HEK293 (cell line): ENCODE results near the gene PDGFC.

Source experiments
- CTCF ChIA-PET: fragments of 350-600 bp; formaldehyde crosslinking; extraction: SDS; loops from one replicate; lab custom pipeline; 2021; ENCODE audit warnings: antibody characterized with exemption; lab: Yijun Ruan, JAX
- POLR2A ChIA-PET: fragments of 300-600 bp; formaldehyde crosslinking; extraction: SDS; loops from one replicate; lab custom pipeline; 2020; ENCODE audit warnings: antibody characterized with exemption, inconsistent platforms; lab: Yijun Ruan, JAX
- H3K27ac ChIP-seq: fragments of 200-500 bp; sonication (Bioruptor generic); 2 replicates; pipeline ENCODE4 v1.5.1; 2014; ENCODE audit warnings: low read depth, low read length, control low read depth, inconsistent platforms; ENCODE audit errors: extremely low read depth
- H3K36me3 ChIP-seq, 2 experiments: fragments of 200-500 bp in 1 of 2; sonication (Bioruptor generic) in 1 of 2; 1 replicate in 1 of 2; 2 replicates in 1 of 2; pipeline ENCODE4 v1.5.1; 2014 to 2017; ENCODE audit warnings: inconsistent platforms in 2 of 2, low read length in 2 of 2; ENCODE audit not compliant: control insufficient read depth in 2 of 2, insufficient read depth in 1 of 2
- H3K4me1 ChIP-seq: fragments of 200-500 bp; sonication (Bioruptor generic); 2 replicates; pipeline ENCODE4 v1.5.1; 2014; ENCODE audit warnings: mild to moderate bottlenecking, low read length, inconsistent platforms; ENCODE audit not compliant: control insufficient read depth, insufficient read depth
- H3K4me3 ChIP-seq: 2 replicates; pipeline ENCODE4 v1.5.1; 2011; ENCODE audit warnings: low read depth, mild to moderate bottlenecking, control low read depth, low read length, moderate library complexity
- H3K9me3 ChIP-seq: fragments of 200-500 bp; sonication (Bioruptor generic); 2 replicates; pipeline ENCODE4 v1.5.1; 2014; ENCODE audit warnings: low read depth, low read length, inconsistent platforms; ENCODE audit not compliant: control insufficient read depth, insufficient read depth
- GLI2 ChIP-seq: fragments of 450-650 bp; formaldehyde crosslinking; IDR thresholded peaks from 2 replicates; pipeline ENCODE4; 2017; ENCODE audit warnings: missing biosample characterization, missing genetic modification characterization, low read depth, borderline replicate concordance
- HOXC10 ChIP-seq: sonication (generic); formaldehyde crosslinking; IDR thresholded peaks from 2 replicates; pipeline ENCODE4 v1.8.1; 2023; ENCODE audit warnings: mild to moderate bottlenecking, missing genetic modification reagents
- KLF1 ChIP-seq: fragments of 450-650 bp; formaldehyde crosslinking; IDR thresholded peaks from 2 replicates; pipeline ENCODE4 v1.5.1; 2016; ENCODE audit warnings: missing biosample characterization, missing genetic modification characterization
- KLF10 ChIP-seq: fragments of 450-650 bp; IDR thresholded peaks from 2 replicates; pipeline ENCODE4 v1.5.1; 2018; ENCODE audit warnings: missing biosample characterization, mild to moderate bottlenecking, missing genetic modification characterization
- OSR2 ChIP-seq: fragments of 450-650 bp; formaldehyde crosslinking; IDR thresholded peaks from 2 replicates; pipeline ENCODE4 v1.5.1; 2016; ENCODE audit warnings: missing biosample characterization, missing genetic modification characterization
- SCRT2 ChIP-seq: fragments of 450-650 bp; formaldehyde crosslinking; IDR thresholded peaks from 2 replicates; pipeline ENCODE4 v1.5.1; 2016; ENCODE audit warnings: missing biosample characterization, missing genetic modification characterization
- SP2 ChIP-seq: fragments of 450-650 bp; formaldehyde crosslinking; IDR thresholded peaks from 2 replicates; pipeline ENCODE4 v1.5.1; 2016; ENCODE audit warnings: missing biosample characterization, missing genetic modification characterization
- SP7 ChIP-seq: fragments of 450-650 bp; formaldehyde crosslinking; IDR thresholded peaks from 2 replicates; pipeline ENCODE4 v1.5.1; 2016; ENCODE audit warnings: missing biosample characterization, missing genetic modification characterization
- ZBTB17 ChIP-seq: fragments of 450-650 bp; formaldehyde crosslinking; IDR thresholded peaks from 2 replicates; pipeline ENCODE4 v1.5.1; 2016; ENCODE audit warnings: missing biosample characterization, missing genetic modification characterization
- ZEB2 ChIP-seq: fragments of 450-650 bp; formaldehyde crosslinking; IDR thresholded peaks from 2 replicates; pipeline ENCODE4 v1.5.1; 2016; ENCODE audit warnings: missing biosample characterization, missing genetic modification characterization
- ZFP41 ChIP-seq: fragments of 450-650 bp; formaldehyde crosslinking; IDR thresholded peaks from 2 replicates; pipeline ENCODE4 v1.5.1; 2016; ENCODE audit warnings: missing biosample characterization, missing genetic modification characterization, borderline replicate concordance
- ZNF132 ChIP-seq: fragments of 450-650 bp; formaldehyde crosslinking; IDR thresholded peaks from 2 replicates; pipeline ENCODE4 v1.5.1; 2017; ENCODE audit warnings: missing biosample characterization, missing genetic modification characterization, borderline replicate concordance
- ZNF146 ChIP-seq: fragments of 450-650 bp; formaldehyde crosslinking; IDR thresholded peaks from 2 replicates; pipeline ENCODE4 v1.5.1; 2016; ENCODE audit warnings: missing biosample characterization, missing genetic modification characterization
- ZNF202 ChIP-seq: fragments of 450-650 bp; formaldehyde crosslinking; IDR thresholded peaks from 2 replicates; pipeline ENCODE4 v1.5.1; 2016; ENCODE audit warnings: missing biosample characterization, missing genetic modification characterization, borderline replicate concordance
- ZNF433 ChIP-seq: fragments of 450-650 bp; formaldehyde crosslinking; IDR thresholded peaks from 2 replicates; pipeline ENCODE4 v1.5.1; 2016; ENCODE audit warnings: missing biosample characterization, missing genetic modification characterization, low read depth
- ZNF560 ChIP-seq: fragments of 450-650 bp; formaldehyde crosslinking; IDR thresholded peaks from 2 replicates; pipeline ENCODE4 v1.5.1; 2017; ENCODE audit warnings: missing biosample characterization, missing genetic modification characterization, borderline replicate concordance
- ZNF561 ChIP-seq: fragments of 450-650 bp; IDR thresholded peaks from 2 replicates; pipeline ENCODE4 v1.5.1; 2018; ENCODE audit warnings: missing biosample characterization, missing genetic modification characterization, borderline replicate concordance
- ZNF629 ChIP-seq: fragments of 450-650 bp; formaldehyde crosslinking; IDR thresholded peaks from 2 replicates; pipeline ENCODE4 v1.5.1; 2017; ENCODE audit warnings: missing biosample characterization, missing genetic modification characterization
- ZNF660 ChIP-seq: fragments of 450-650 bp; IDR thresholded peaks from 2 replicates; pipeline ENCODE4 v1.5.1; 2018; ENCODE audit warnings: missing biosample characterization, mild to moderate bottlenecking, missing genetic modification characterization
- ZNF670 ChIP-seq: fragments of 450-650 bp; formaldehyde crosslinking; IDR thresholded peaks from 2 replicates; pipeline ENCODE4 v1.5.1; 2016; ENCODE audit warnings: missing biosample characterization, missing genetic modification characterization, low read depth
- ZNF777 ChIP-seq: fragments of 450-650 bp; formaldehyde crosslinking; IDR thresholded peaks from 2 replicates; pipeline ENCODE4 v1.5.1; 2017; ENCODE audit warnings: missing biosample characterization, missing genetic modification characterization, borderline replicate concordance
- ZNF830 ChIP-seq: fragments of 450-650 bp; IDR thresholded peaks from 2 replicates; pipeline ENCODE4 v1.5.0; 2018; ENCODE audit warnings: missing biosample characterization, missing genetic modification characterization, low read depth, mild to moderate bottlenecking, moderate library complexity
- TF ChIP-seq, protein P1 (sequence below): fragments of 450-650 bp; formaldehyde crosslinking; IDR thresholded peaks from 2 replicates; pipeline ENCODE4 v1.5.1; 2016; ENCODE audit warnings: missing biosample characterization, missing genetic modification characterization
- TF ChIP-seq, protein P2 (sequence below): fragments of 450-650 bp; formaldehyde crosslinking; IDR thresholded peaks from 2 replicates; pipeline ENCODE4 v1.5.1; 2016; ENCODE audit warnings: missing biosample characterization, missing genetic modification characterization, low read depth
- TF ChIP-seq, protein P3 (sequence below): fragments of 450-650 bp; formaldehyde crosslinking; IDR thresholded peaks from 2 replicates; pipeline ENCODE4; 2016; ENCODE audit warnings: missing biosample characterization, missing genetic modification characterization
- TF ChIP-seq, protein P4 (sequence below): fragments of 450-650 bp; formaldehyde crosslinking; IDR thresholded peaks from 2 replicates; pipeline ENCODE4 v1.5.1; 2016; ENCODE audit warnings: missing biosample characterization, missing genetic modification characterization
- TF ChIP-seq, protein P5 (sequence below): fragments of 450-650 bp; IDR thresholded peaks from 2 replicates; pipeline ENCODE4 v1.5.1; 2018; ENCODE audit warnings: missing biosample characterization, mild to moderate bottlenecking, missing genetic modification characterization

PDGFC gene

DNA sequence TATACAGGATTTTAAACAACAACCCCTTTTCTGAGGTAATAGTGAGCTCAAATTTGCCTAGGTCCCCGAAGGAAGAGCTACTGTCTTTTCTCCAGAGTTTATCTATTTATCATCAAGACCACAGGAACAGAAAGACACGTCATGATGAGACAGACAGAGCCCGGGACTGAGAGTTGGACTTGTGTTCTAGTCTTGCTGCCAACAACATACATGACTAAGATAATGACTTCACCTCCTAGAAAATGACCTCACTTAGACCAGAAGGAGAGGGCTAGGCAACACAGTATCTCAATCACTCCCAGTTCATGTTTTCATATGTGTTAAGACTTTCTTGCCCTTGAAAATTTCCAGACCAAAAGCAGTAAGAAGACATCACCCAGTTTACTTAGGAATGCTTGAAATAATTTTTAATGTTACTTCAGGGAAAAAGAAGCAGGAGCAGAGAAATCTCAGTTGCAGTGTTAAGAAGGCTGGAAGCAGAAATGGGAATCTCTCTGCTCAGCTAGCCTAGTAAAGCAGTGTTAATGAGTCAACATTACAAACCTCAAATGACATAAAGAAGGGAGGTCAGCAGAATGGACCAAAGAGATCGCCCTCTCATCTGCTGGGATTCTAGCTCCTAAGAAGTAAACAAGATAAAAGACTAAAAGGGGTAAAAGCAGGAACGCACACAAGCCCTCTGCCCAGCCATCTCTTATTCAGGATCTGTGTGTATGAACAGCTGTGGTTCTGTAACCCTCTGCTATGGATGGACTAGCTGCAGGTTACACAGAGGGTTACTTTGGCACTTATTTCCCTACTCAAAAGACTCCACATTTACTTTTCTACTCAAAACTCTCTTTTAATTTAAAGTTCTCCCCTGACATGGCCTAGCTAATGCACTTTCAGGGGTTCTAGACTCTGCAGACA lies 24.8 kb downstream of the PDGFC start (continued):
- TF ChIP-seq ZNF146 = peak; percentile 52
- peak; percentile 67; the same call in 1 of the 2 replicates for TF ChIP-seq ZEB2 (tag by site-specific recombination)
- TF ChIP-seq, protein P1, sequence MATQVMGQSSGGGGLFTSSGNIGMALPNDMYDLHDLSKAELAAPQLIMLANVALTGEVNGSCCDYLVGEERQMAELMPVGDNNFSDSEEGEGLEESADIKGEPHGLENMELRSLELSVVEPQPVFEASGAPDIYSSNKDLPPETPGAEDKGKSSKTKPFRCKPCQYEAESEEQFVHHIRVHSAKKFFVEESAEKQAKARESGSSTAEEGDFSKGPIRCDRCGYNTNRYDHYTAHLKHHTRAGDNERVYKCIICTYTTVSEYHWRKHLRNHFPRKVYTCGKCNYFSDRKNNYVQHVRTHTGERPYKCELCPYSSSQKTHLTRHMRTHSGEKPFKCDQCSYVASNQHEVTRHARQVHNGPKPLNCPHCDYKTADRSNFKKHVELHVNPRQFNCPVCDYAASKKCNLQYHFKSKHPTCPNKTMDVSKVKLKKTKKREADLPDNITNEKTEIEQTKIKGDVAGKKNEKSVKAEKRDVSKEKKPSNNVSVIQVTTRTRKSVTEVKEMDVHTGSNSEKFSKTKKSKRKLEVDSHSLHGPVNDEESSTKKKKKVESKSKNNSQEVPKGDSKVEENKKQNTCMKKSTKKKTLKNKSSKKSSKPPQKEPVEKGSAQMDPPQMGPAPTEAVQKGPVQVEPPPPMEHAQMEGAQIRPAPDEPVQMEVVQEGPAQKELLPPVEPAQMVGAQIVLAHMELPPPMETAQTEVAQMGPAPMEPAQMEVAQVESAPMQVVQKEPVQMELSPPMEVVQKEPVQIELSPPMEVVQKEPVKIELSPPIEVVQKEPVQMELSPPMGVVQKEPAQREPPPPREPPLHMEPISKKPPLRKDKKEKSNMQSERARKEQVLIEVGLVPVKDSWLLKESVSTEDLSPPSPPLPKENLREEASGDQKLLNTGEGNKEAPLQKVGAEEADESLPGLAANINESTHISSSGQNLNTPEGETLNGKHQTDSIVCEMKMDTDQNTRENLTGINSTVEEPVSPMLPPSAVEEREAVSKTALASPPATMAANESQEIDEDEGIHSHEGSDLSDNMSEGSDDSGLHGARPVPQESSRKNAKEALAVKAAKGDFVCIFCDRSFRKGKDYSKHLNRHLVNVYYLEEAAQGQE = no peak
- peak; percentile 52 for TF ChIP-seq SP7 (tag by site-specific recombination)
- no peak for TF ChIP-seq ZNF830 (tag by site-specific recombination)
- TF ChIP-seq, protein P2, sequence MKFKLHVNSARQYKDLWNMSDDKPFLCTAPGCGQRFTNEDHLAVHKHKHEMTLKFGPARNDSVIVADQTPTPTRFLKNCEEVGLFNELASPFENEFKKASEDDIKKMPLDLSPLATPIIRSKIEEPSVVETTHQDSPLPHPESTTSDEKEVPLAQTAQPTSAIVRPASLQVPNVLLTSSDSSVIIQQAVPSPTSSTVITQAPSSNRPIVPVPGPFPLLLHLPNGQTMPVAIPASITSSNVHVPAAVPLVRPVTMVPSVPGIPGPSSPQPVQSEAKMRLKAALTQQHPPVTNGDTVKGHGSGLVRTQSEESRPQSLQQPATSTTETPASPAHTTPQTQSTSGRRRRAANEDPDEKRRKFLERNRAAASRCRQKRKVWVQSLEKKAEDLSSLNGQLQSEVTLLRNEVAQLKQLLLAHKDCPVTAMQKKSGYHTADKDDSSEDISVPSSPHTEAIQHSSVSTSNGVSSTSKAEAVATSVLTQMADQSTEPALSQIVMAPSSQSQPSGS (tag by site-specific recombination) = peak; percentile 93
- TF ChIP-seq ZNF777 (tag by site-specific recombination) = no peak

DNA sequence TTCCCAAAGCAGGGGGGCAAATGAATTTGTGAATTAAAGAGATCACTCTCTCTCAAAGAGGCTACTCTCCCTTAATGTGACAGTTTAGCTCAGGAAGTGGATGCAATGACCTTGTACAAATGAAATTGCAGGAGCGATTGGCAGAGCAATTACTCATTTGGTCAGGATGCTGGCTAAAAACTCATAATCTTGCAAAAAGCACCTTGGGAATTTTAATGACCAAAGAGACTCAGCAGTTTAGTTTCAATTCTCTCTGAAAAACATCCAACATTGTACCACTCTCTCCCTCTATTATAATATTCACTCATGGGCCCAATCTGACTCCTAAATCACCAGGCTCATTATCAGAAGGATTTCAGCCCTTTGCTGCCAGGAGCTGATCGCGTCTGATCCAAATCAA lies 26.1 kb downstream of the PDGFC start:
- Histone ChIP-seq H3K36me3 (no peaks in the 10 kb centered on the region), H3K4me3 (no peak overlapping the region), H3K27ac (peak overlapping the region; percentile 13; the same call in 1 of the 2 replicates), H3K9me3 (no peaks in the 10 kb centered on the region), H3K4me1 (peaks cover 58% of the 10 kb centered on the region)
- ChIA-PET POLR2A (no interaction called here), CTCF (interaction anchor here (0.6 kb wide), 1 partner anchor 475 kb away, joined by 4 read pairs; no protein-coding TSS in a partner anchor)
- TF ChIP-seq HOXC10 (no peak), ZNF660 (no peak), ZNF629 (tag by site-specific recombination) (0 out of 2 replicates have a peak, but pooled peaks have one; percentile 18), SCRT2 (no peak), ZNF202 (tag by site-specific recombination) (no peak), KLF10 (tag by site-specific recombination) (no peak), SP2 (tag by site-specific recombination) (no peak), ZNF433 (no peak), GLI2 (no peak), KLF1 (tag by site-specific recombination) (no peak), ZNF132 (tag by site-specific recombination) (no peak), ZNF670 (no peak), ZFP41 (no peak), ZBTB17 (tag by site-specific recombination) (no peak), ZNF560 (tag by site-specific recombination) (no peak), OSR2 (peak; percentile 33; the same call in 1 of the 2 replicates), ZNF561 (no peak)
- TF ChIP-seq, protein P3, sequence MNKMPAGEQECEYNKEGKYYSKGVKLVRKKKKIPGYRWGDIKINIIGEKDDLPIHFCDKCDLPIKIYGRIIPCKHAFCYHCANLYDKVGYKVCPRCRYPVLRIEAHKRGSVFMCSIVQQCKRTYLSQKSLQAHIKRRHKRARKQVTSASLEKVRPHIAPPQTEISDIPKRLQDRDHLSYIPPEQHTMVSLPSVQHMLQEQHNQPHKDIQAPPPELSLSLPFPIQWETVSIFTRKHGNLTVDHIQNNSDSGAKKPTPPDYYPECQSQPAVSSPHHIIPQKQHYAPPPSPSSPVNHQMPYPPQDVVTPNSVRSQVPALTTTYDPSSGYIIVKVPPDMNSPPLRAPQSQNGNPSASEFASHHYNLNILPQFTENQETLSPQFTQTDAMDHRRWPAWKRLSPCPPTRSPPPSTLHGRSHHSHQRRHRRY (tag by site-specific recombination) = no peak
- TF ChIP-seq, protein P4, sequence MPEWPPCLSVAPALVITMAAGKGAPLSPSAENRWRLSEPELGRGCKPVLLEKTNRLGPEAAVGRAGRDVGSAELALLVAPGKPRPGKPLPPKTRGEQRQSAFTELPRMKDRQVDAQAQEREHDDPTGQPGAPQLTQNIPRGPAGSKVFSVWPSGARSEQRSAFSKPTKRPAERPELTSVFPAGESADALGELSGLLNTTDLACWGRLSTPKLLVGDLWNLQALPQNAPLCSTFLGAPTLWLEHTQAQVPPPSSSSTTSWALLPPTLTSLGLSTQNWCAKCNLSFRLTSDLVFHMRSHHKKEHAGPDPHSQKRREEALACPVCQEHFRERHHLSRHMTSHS (tag by site-specific recombination) = no peak
- TF ChIP-seq, protein P5, sequence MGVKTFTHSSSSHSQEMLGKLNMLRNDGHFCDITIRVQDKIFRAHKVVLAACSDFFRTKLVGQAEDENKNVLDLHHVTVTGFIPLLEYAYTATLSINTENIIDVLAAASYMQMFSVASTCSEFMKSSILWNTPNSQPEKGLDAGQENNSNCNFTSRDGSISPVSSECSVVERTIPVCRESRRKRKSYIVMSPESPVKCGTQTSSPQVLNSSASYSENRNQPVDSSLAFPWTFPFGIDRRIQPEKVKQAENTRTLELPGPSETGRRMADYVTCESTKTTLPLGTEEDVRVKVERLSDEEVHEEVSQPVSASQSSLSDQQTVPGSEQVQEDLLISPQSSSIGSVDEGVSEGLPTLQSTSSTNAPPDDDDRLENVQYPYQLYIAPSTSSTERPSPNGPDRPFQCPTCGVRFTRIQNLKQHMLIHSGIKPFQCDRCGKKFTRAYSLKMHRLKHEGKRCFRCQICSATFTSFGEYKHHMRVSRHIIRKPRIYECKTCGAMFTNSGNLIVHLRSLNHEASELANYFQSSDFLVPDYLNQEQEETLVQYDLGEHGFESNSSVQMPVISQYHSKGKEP (tag by site-specific recombination) = peak; percentile 53; the same call in 1 of the 2 replicates
